Testis (tissue), 3 donors: Measurements from ENCODE around the gene IGF2R. TPM values are rescaled to one million over a fixed set of nuclear protein-coding genes. Genes with fewer than 3 reads are reported as not detected.

Experiments
- DNase-seq: peaks from one replicate; pipeline ENCODE4 v3.0.0-alpha.2; 2019
- H3K27ac ChIP-seq, 2 donors: fragments of 200-600 bp; sonication (generic); one replicate each; pipeline ENCODE4 v1.5.1; 2019
- H3K27me3 ChIP-seq: fragments of 200-600 bp; sonication (generic); one replicate; pipeline ENCODE4 v1.5.1; 2019
- H3K36me3 ChIP-seq: fragments of 200-600 bp; sonication (generic); one replicate; pipeline ENCODE4 v1.5.1; 2017; ENCODE audit warnings: low read depth; ENCODE audit errors: missing control alignments
- H3K4me1 ChIP-seq: fragments of 200-600 bp; sonication (generic); one replicate; pipeline ENCODE4 v1.5.1; 2019
- H3K4me3 ChIP-seq, 2 donors: fragments of 200-600 bp; sonication (generic); one replicate each; pipeline ENCODE4 v1.5.1; 2017 to 2019
- H3K9me3 ChIP-seq: fragments of 200-600 bp; sonication (generic); one replicate; pipeline ENCODE4 v1.5.1; 2017
- CTCF ChIP-seq, 3 experiments: fragments of 450-650 bp in 2 of 3; fragments of 200-600 bp in 1 of 3; sonication (generic) in 1 of 3; IDR thresholded peaks; one replicate each; pipeline ENCODE4 v1.5.1; 2016 to 2019; ENCODE audit warnings: antibody characterized with exemption in 3 of 3, mild to moderate bottlenecking in 2 of 3, moderate library complexity in 1 of 3
- POLR2A ChIP-seq: fragments of 450-650 bp; IDR thresholded peaks from one replicate; pipeline ENCODE4 v1.6.1; 2017; ENCODE audit warnings: antibody characterized with exemption, mild to moderate bottlenecking, moderate library complexity
- WGBS, 2 donors: methylation state at CpG; one replicate each; pipeline ENCODE4 v1.1.5; 2018; 5-methylcytosine and 5-hydroxymethylcytosine counted together
- intact Hi-C: fragments of 100-400 bp; cut with DNase I; formaldehyde crosslinking; loops from one replicate; pipeline ENCODE4 v1.15.1; 2023; ENCODE audit warnings: low total_unique reads
- polyA plus RNA-seq: library from polyadenylated mRNA; stranded (reverse); fragments of 350-450 nt; fragmentation: Illumina TruSeq; extraction: RNeasy Lipid Tissue Mini Kit (QIAGEN cat#74804); gene quantifications from one replicate; pipeline ENCODE4 v1.2.3, GENCODE V29; 2014; ENCODE audit warnings: low read depth, low replicate concordance; ENCODE audit not compliant: insufficient read depth
- total RNA-seq, 2 donors: library from RNA; depleted of rRNA; stranded (reverse); fragments of >200 nt; gene quantifications; one replicate each; pipeline ENCODE4 v1.2.3, GENCODE V29; 2016

The IGF2R gene
- total and polyA plus RNA-seq, 3 donors from 2014 or later: 47.3 to 109 (median 84.6) TPM

- no peaks in the 10 kb centered on the region for H3K27me3 ChIP-seq
- H3K4me3 ChIP-seq: no peak overlapping the region
- DNase-seq: no peak
- no peak overlapping the region for H3K27ac ChIP-seq
- TF ChIP-seq CTCF (IDR thresholded peaks at IDR 0.05) (no peak), POLR2A (no peak)
- H3K36me3 ChIP-seq: no peaks in the 10 kb centered on the region
- H3K4me1 ChIP-seq: no peaks in the 10 kb centered on the region
- WGBS, 2 donors: 97 to 98% methylated on average over 3 of the region's 3 CpGs
- intact Hi-C loops: no loop called here
- no peaks in the 10 kb centered on the region for H3K9me3 ChIP-seq
Observed at GRCh38 chr6:159931112-159931511, 37.8 kb upstream of the IGF2R start.

DNA sequence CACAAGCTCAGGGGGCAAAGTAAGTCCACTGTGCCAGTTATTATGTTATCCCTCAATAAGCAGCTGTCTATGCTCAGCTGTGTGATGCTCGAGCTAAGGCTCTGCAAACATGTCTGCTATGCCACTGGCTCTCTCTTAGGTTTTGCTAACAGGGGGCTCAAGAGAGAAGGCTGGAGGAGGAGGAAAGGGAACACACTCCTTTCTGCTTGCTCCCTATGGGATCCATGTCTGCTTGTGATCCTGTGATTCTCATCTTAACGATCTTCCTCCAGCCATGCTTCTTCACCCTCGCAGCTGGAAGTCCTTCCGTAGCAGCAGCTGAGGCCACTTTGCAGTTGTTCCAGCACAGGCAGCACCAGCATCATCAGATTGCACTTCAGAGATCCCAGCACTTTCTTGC is 37.0 kb upstream of the IGF2R start:
- Histone ChIP-seq H3K4me3 (no peak overlapping the region), H3K9me3 (no peaks in the 10 kb centered on the region), H3K36me3 (no peaks in the 10 kb centered on the region), H3K4me1 (no peaks in the 10 kb centered on the region), H3K27ac (no peak overlapping the region), H3K27me3 (no peaks in the 10 kb centered on the region)
- intact Hi-C loops: no loop called here
- TF ChIP-seq CTCF (IDR thresholded peaks at IDR 0.05) (no peak), POLR2A (no peak)
- WGBS, 2 donors: 51 to 60% methylated on average over 4 of the region's 4 CpGs
- DNase-seq: no peak

DNA sequence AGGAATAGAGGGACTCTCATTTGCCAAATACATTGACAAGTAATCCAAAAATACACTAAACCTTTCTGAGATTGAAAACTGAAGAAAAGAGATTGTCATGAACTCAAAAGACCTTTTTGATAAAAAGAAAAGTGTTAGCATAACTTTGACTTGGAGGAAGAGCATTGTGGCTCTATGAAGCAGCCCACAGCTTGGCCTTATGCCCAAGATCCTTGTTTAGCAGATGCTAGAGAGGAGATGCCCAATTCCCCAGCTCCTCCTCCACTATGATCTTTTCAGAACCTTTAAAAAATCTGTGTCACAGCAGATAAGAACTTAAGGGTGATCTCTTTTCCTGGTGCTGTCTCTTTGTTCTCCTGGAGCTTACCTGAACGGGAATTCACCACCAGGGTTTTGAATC is 35.8 kb upstream of the IGF2R start:
- WGBS, 2 donors: 88 to 93% methylated on average over 1 of the region's 1 CpG
- Histone ChIP-seq H3K4me1 (no peaks in the 10 kb centered on the region), H3K27me3 (no peaks in the 10 kb centered on the region), H3K4me3 (no peak overlapping the region), H3K36me3 (no peaks in the 10 kb centered on the region), H3K9me3 (no peaks in the 10 kb centered on the region), H3K27ac (no peak overlapping the region)
- TF ChIP-seq CTCF (IDR thresholded peaks at IDR 0.05) (no peak), POLR2A (no peak)
- DNase-seq: peak; percentile 49
- intact Hi-C loops: no loop called here

DNA sequence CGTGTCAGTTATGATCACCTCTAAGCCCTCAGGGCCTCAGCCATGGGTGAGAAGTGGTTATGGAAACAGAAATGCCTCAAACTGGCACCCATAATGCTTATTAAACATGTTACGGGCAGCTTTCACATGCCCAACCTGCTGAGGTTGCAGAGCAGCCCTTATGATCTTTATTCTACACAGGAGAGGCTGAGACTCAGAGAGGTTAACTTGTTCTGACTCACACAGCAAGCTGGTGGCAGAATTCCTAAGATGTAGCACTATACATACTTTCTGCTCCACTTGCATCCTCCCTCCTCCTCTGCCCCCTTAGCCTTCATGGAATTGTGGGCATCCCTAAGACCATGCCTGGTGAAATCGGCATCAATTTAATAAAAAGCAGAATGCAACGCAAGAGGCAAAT is 34.7 kb upstream of the IGF2R start:
- Histone ChIP-seq H3K9me3 (no peaks in the 10 kb centered on the region), H3K4me1 (no peaks in the 10 kb centered on the region), H3K27me3 (no peaks in the 10 kb centered on the region), H3K36me3 (no peaks in the 10 kb centered on the region), H3K27ac (no peak overlapping the region), H3K4me3 (no peak overlapping the region)
- TF ChIP-seq CTCF (IDR thresholded peaks at IDR 0.05): no peak
- TF ChIP-seq POLR2A: no peak
- intact Hi-C loops: no loop called here
- no peak for DNase-seq
- WGBS, 2 donors: 91 to 93% methylated on average over 4 of the region's 4 CpGs

DNA sequence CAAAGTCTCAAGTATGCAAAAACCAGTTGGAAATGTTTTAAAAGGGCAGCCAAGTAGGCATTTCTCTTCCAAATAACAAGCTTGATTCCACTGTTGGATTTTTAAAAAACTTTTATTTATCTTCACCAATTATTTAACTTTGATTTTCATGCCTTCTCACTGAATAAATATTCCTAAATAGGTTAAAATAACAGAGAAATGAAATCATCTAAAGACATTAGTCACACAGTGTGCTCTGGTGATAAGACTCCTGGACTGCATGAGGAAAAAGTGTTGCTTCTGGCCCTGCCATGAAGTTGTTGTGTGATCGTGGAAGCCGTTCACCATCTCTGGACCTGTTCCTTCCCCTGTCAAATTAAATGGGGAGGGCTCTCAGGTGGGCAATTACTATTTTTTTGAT is 33.8 kb upstream of the IGF2R start:
- Histone ChIP-seq H3K9me3 (no peaks in the 10 kb centered on the region), H3K36me3 (no peaks in the 10 kb centered on the region), H3K4me1 (peaks cover 3% of the 10 kb centered on the region), H3K27me3 (no peaks in the 10 kb centered on the region), H3K4me3 (no peak overlapping the region), H3K27ac (no peak overlapping the region)
- TF ChIP-seq POLR2A: no peak
- no peak for TF ChIP-seq CTCF (IDR thresholded peaks at IDR 0.05)
- 50 to 74% methylated on average over 2 of the region's 2 CpGs for WGBS, 2 donors
- intact Hi-C loops: no loop called here
- no peak for DNase-seq
